Smooth muscle cell (in vitro differentiated cells): ENCODE results near the gene TMEM120A. TPM values are rescaled to one million over a fixed set of nuclear protein-coding genes. Genes with fewer than 3 reads are reported as not detected.
A peak's percentile ranks its signal among the peaks of the same experiment; 100 is the strongest.

Source experiments
- DNase-seq: peaks from one replicate; lab custom pipeline; 2025; ENCODE audit not compliant: unreplicated experiment; lab: John Stamatoyannopoulos, UW
- H2AFZ ChIP-seq: fragments of 200-600 bp; sonication (generic); 2 replicates; pipeline ENCODE4 v1.6.0; 2016; ENCODE audit warnings: antibody characterized with exemption, low read depth, mild to moderate bottlenecking
- H3F3A ChIP-seq: fragments of 200-600 bp; sonication (generic); 2 replicates; pipeline ENCODE4 v1.6.0; 2017; ENCODE audit warnings: antibody characterized with exemption, low read depth
- H3K27ac ChIP-seq: fragments of 200-600 bp; sonication (generic); 2 replicates; pipeline ENCODE4 v1.5.1; 2016; ENCODE audit warnings: low read depth, mild to moderate bottlenecking
- H3K27me3 ChIP-seq: fragments of 200-600 bp; sonication (generic); 2 replicates; pipeline ENCODE4 v1.6.1; 2016; ENCODE audit warnings: low read depth, mild to moderate bottlenecking
- H3K36me3 ChIP-seq: fragments of 200-600 bp; sonication (generic); 2 replicates; pipeline ENCODE4 v1.5.1; 2016; ENCODE audit warnings: low read depth
- H3K4me1 ChIP-seq: fragments of 200-600 bp; sonication (generic); 2 replicates; pipeline ENCODE4 v1.5.1; 2016; ENCODE audit warnings: low read depth
- H3K4me2 ChIP-seq: fragments of 200-600 bp; sonication (generic); 2 replicates; pipeline ENCODE4 v1.6.0; 2016; ENCODE audit warnings: mild to moderate bottlenecking
- H3K4me3 ChIP-seq: fragments of 200-600 bp; sonication (generic); 2 replicates; pipeline ENCODE4 v1.5.1; 2016; ENCODE audit warnings: mild to moderate bottlenecking
- H3K79me2 ChIP-seq: fragments of 200-600 bp; sonication (generic); 2 replicates; pipeline ENCODE4 v1.6.0; 2016; ENCODE audit warnings: low read depth, mild to moderate bottlenecking
- H3K9ac ChIP-seq: fragments of 200-600 bp; sonication (generic); 2 replicates; pipeline ENCODE4 v1.6.0; 2016; ENCODE audit warnings: low read depth
- H3K9me3 ChIP-seq: fragments of 200-600 bp; sonication (generic); replicated peaks from 2 replicates; pipeline ENCODE4 v1.5.1; 2016; ENCODE audit warnings: low read depth
- H4K20me1 ChIP-seq: fragments of 200-600 bp; sonication (generic); 2 replicates; pipeline ENCODE4 v1.6.0; 2016; ENCODE audit warnings: low read depth
- CTCF ChIP-seq: fragments of 200-600 bp; sonication (generic); IDR thresholded peaks from 2 replicates; pipeline ENCODE4 v1.5.1; 2017; ENCODE audit warnings: borderline replicate concordance, mild to moderate bottlenecking, antibody characterized with exemption; ENCODE audit not compliant: insufficient read depth, poor library complexity, severe bottlenecking
- WGBS: methylation state at CpG from one replicate; pipeline ENCODE4 v1.1.7; 2016; ENCODE audit warnings: low lambda C conversion rate; 5-methylcytosine and 5-hydroxymethylcytosine counted together
- polyA plus RNA-seq: library from polyadenylated mRNA; unstranded; fragments of >200 nt; fragmentation: Nextera tagmentation; extraction: Ambion mirVana; gene quantifications from 2 replicates; pipeline ENCODE4 v1.2.1, GENCODE V29; 2016
- total RNA-seq: library from RNA; depleted of rRNA; stranded (reverse); fragments of >200 nt; gene quantifications from 2 replicates; pipeline ENCODE4 v1.2.3, GENCODE V29; 2014

TMEM120A gene
- total and polyA plus RNA-seq, 2 experiments from 2014 or later, result 20.3 to 37.2 TPM

GRCh38 chr7:75945297-75946168, 48.9 kb downstream of the TMEM120A start:
- 82% methylated on average over 8 of the region's 8 CpGs for WGBS
- Histone ChIP-seq H2AFZ (no peak overlapping the region), H3K27ac (peak overlapping the region; percentile 72), H3K4me1 (no peaks in the 10 kb centered on the region), H3K4me3 (no peak overlapping the region), H3K4me2 (no peak overlapping the region), H3K79me2 (peaks cover 8% of the 10 kb centered on the region), H3K36me3 (no peaks in the 10 kb centered on the region), H3F3A (peaks cover 3% of the 10 kb centered on the region), H3K9me3 (no peaks in the 10 kb centered on the region), H4K20me1 (peaks cover 25% of the 10 kb centered on the region), H3K27me3 (no peaks in the 10 kb centered on the region), H3K9ac (no peak overlapping the region)
- no peak for TF ChIP-seq CTCF
- DNase-seq, result no peak

- Histone ChIP-seq H3K79me2 (peaks cover 8% of the 10 kb centered on the region), H3K27ac (peak overlapping the region; percentile 72), H3K9me3 (no peaks in the 10 kb centered on the region), H3K9ac (peak overlapping the region; percentile 41), H3K4me2 (no peak overlapping the region), H3K27me3 (no peaks in the 10 kb centered on the region), H2AFZ (no peak overlapping the region), H3K4me1 (no peaks in the 10 kb centered on the region), H3K36me3 (no peaks in the 10 kb centered on the region), H3K4me3 (no peak overlapping the region), H3F3A (peaks cover 3% of the 10 kb centered on the region), H4K20me1 (peaks cover 22% of the 10 kb centered on the region)
- no peak for TF ChIP-seq CTCF
- WGBS, result 90% methylated on average over 1 of the region's 1 CpG
- no peak for DNase-seq
Measured at GRCh38 chr7:75944507-75944906, 49.9 kb downstream of the TMEM120A start.

- Histone ChIP-seq H3K4me2 (no peak overlapping the region), H3K4me3 (no peak overlapping the region), H3K27ac (peak overlapping the region; percentile 72), H4K20me1 (peaks cover 22% of the 10 kb centered on the region), H2AFZ (no peak overlapping the region), H3K79me2 (peaks cover 8% of the 10 kb centered on the region), H3K27me3 (no peaks in the 10 kb centered on the region), H3K36me3 (no peaks in the 10 kb centered on the region), H3K4me1 (no peaks in the 10 kb centered on the region), H3K9ac (peak overlapping the region; percentile 41), H3F3A (peaks cover 3% of the 10 kb centered on the region), H3K9me3 (no peaks in the 10 kb centered on the region)
- WGBS, result 83% methylated on average over 6 of the region's 6 CpGs
- DNase-seq, result no peak
- TF ChIP-seq CTCF, result no peak
Measured at GRCh38 chr7:75943864-75944263, 50.5 kb downstream of the TMEM120A start.
